ENCODE measurements around the gene CXorf49.
"Not testable (repeated sequence)": the region's sequence is repeated elsewhere in the genome, so short reads cannot be mapped to it uniquely, and the experiment has no call there.

Gene CXorf49

DNA sequence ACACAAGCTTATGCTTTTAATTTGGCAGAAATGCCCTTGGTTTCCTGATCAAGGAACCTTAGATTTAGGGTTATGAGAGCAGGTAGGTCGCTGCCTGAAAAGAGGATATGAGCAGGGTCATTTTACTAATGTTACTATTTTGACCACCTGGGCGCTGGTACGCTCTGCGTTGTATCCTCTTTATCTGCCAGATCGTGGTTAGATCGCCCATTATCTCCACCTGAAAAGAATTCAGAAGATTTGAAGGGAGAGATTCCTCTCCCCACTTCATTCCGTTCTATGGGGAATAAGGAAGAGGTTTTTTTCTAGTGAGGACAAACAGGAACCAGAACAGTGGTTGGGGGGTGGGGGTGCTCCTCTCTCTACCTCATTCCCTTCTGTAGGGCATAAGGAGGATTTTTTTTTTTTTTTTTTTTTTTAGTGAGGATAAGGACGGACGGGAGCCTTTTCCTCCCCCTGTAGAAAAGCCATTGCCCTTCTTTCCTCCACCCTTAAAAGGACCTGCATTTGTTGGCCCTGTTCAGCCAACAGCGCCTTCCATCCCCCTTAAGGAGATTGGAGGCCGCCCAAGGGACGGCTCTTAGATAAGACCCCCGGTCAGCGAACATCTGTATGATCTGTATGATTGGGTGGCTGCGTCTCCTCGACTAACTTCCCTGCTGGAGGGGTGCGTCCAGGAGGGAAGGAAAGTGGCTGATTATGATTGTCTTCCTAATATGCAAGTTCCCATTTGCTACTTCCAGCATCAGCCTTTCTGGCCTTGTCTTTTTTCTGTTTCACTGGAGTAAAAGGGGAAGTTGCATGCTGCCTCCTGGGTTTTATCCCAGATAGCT lies 20.4 kb downstream of the CXorf49 start:
- peak; percentile 61 to 78 for ATAC-seq (replicated peaks)

DNA sequence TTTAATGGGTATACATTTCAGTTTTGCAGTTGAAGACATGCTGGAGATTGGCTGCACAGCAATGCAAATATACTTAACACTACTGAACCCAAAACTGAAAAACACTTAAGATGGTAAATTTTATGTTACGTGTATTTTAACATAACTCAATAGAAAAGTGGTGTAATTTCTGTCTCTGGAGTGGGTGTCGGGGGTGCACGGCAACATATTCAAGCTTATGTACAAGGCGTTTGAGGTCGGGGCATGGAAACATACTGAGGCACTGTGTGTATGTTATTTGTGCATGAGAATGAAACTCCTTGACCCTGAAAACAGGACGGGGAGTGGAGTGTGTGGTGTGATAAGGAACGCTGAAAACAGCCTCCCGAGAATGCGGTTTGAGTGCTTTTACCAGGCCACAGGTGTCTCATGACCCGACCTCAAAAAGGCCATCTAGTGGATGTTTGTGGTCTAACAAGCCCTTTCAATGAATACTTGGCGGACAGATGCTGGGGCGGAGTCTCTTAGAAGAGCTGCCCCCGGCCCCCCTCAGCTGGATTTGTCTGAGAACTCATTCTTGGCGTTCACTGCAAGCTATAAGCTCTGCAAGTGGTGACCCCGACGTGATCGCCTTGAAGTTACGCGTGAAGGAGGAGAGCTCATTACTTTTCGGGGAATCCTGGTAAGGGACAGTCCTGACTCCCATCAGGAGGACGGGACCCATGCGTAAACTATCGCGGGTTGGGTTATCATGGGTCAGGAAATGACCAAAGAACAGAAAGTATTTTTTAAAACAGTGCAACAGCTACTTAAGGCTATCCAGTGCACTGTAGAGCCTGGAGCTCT lies 21.2 kb downstream of the CXorf49 start:
- not testable (repeated sequence) for H3K9me3 Mint-ChIP-seq, H3K36me3 Mint-ChIP-seq, H3K27ac Mint-ChIP-seq, H3K4me1 Mint-ChIP-seq, H3K4me3 Mint-ChIP-seq, DNase-seq, H3K27me3 Mint-ChIP-seq
- ATAC-seq (replicated peaks) = peak; percentile 75 to 76

More for the DNA sequence above, 20.4 kb downstream of the CXorf49 start:
- H3K4me3 Mint-ChIP-seq, H3K36me3 Mint-ChIP-seq, H3K4me1 Mint-ChIP-seq, H3K27me3 Mint-ChIP-seq, H3K27ac Mint-ChIP-seq, H3K9me3 Mint-ChIP-seq, DNase-seq: not testable (repeated sequence)

DNA sequence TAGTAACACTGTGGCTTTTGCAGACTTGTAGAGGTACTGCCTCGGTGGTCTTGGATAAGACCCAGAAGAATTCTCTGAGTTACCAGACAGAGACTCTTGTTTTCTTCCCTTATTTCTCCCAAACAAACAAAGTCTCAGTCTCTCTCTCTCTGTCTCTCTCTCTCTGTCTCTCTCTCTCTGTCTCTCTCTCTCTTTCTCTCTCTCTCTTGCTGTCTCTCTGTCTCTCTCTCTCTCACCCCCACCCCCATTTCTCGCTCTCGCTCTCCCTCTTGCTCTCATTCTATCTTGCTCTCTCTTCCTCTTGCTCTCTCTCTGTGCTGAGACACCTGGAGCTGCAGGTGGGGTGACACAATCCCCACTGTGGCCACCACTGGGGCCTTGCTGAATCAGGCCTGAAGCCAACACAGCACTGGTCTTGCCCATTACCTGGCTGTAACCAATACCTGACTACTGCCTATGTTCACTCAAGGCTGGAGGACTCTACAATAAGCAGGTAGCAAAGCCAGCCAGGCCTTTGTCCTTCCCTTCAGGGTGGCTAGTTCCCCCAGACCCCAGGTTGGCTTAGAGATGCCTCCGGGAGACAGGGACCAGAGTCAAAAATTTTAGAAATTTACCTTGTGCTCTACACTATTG lies 38.4 kb downstream of the CXorf49 start:
- H3K27me3 Mint-ChIP-seq = no peaks in the 10 kb centered on the region
- H3K4me3 Mint-ChIP-seq = no peak overlapping the region
- ATAC-seq (replicated peaks) (no peak), DNase-seq (no peak)
- H3K4me1 Mint-ChIP-seq = no peaks in the 10 kb centered on the region
- H3K9me3 Mint-ChIP-seq = no peaks in the 10 kb centered on the region
- H3K27ac Mint-ChIP-seq = no peak overlapping the region
- H3K36me3 Mint-ChIP-seq = no peaks in the 10 kb centered on the region

DNA sequence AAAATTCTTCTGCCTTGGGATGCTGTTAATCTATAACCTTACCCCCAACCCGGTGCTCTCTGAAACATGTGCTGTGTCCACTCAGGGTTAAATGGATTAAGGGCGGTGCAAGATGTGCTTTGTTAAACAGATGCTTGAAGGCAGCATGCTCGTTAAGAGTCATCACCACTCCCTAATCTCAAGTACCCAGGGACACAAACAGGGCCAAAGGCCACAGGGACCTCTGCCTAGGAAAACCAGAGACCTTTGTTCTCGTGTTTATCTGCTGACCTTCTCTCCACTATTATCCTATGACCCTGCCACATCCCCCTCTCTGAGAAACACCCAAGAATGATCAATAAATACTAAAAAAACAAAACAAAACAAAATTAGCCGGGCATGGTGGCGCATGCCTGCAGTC lies 40.9 kb downstream of the CXorf49 start:
- H3K36me3 Mint-ChIP-seq; DNase-seq; H3K4me3 Mint-ChIP-seq; H3K27me3 Mint-ChIP-seq; H3K9me3 Mint-ChIP-seq; ATAC-seq (replicated peaks); H3K27ac Mint-ChIP-seq; H3K4me1 Mint-ChIP-seq: not testable (repeated sequence)

DNA sequence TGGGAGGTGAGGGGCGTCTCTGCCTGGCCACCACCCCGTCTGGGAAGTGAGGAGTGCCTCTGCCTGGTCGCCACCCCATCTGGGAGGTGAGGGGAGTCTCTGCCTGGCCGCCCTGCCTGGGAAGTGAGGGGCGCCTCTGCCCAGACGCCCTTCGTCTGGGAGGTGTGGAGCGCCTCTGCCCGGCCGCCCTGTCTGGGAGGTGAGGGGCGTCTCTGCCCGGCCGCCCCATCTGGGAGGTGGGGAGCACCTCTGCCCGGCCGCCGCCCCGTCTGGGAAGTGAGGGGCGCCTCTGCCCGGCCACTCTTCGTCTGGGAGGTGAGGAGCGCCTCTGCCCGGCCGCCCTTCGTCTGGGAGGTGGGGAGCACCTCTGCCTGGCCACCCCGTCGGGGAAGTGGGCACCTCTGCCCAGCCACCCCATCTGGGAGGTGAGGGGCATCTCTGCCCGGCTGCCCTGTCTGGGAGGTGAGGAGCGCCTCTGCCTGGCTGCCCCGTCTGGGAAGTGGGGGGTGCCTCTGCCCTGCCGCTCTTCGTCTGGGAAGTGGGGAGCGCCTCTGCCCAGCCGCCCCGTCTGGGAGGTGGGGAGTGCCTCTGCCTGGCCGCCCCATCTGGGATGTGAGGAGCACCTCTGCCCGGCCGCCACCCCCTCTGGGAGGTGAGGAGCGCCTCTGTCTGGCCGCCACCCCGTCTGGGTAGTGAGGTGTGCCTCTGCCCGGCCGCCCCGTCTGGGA lies 41.9 kb downstream of the CXorf49 start:
- H3K4me1 Mint-ChIP-seq; H3K27me3 Mint-ChIP-seq; DNase-seq; ATAC-seq (replicated peaks); H3K27ac Mint-ChIP-seq; H3K9me3 Mint-ChIP-seq; H3K36me3 Mint-ChIP-seq; H3K4me3 Mint-ChIP-seq: not testable (repeated sequence)

DNA sequence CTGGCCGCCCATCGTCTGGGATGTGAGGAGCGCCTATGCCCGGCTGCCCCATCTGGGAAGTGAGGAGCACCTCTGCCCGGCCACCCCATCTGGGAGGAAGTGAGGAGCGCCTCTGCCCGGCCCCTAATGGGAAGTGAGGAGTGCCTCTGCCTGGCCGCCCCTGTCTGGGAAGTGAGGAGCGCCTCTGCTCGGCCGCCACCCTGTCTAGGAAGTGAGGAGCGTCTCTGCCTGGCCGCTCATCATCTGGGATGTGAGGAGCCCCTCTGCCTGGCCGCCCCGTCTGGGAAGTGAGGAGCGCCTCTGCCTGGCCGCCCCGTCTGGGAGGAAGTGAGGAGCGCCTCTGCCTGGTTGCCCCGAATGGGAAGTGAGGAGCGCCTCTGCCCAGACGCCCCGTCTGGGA lies 42.4 kb downstream of the CXorf49 start:
- not testable (repeated sequence) for ATAC-seq (replicated peaks); H3K27ac Mint-ChIP-seq; DNase-seq; H3K4me3 Mint-ChIP-seq; H3K9me3 Mint-ChIP-seq; H3K36me3 Mint-ChIP-seq; H3K27me3 Mint-ChIP-seq
- H3K4me1 Mint-ChIP-seq = peaks cover 6 to 15% of the 10 kb centered on the region in 2 donors

DNA sequence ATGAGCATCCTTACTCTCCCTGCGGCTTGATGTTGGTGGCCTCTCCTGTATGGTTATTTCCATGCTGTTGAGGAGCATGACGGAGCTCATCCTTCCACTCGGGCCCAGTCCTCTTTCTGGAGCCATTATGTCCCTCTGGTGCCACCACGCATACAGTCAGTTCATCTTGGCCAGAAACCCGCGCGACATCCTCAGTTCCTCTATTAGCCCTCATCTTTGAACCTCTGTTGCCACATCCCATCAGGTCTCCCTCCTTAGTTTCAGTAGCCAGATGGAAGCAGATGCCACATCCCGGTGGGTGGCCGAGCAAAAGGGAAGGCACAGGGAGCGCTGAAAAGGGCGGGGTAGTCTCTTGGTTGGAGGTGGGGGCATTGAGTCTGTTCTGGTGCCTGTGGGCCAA lies 46.1 kb downstream of the CXorf49 start:
- no peak for DNase-seq
- peaks cover 9 to 10% of the 10 kb centered on the region in 2 donors for H3K27me3 Mint-ChIP-seq
- H3K4me1 Mint-ChIP-seq = peaks cover 13 to 21% of the 10 kb centered on the region in 2 donors
- H3K9me3 Mint-ChIP-seq = no peaks in the 10 kb centered on the region
- no peak for ATAC-seq (replicated peaks)
- H3K27ac Mint-ChIP-seq = no peak overlapping the region
- H3K4me3 Mint-ChIP-seq = no peak overlapping the region
- no peaks in the 10 kb centered on the region for H3K36me3 Mint-ChIP-seq

DNA sequence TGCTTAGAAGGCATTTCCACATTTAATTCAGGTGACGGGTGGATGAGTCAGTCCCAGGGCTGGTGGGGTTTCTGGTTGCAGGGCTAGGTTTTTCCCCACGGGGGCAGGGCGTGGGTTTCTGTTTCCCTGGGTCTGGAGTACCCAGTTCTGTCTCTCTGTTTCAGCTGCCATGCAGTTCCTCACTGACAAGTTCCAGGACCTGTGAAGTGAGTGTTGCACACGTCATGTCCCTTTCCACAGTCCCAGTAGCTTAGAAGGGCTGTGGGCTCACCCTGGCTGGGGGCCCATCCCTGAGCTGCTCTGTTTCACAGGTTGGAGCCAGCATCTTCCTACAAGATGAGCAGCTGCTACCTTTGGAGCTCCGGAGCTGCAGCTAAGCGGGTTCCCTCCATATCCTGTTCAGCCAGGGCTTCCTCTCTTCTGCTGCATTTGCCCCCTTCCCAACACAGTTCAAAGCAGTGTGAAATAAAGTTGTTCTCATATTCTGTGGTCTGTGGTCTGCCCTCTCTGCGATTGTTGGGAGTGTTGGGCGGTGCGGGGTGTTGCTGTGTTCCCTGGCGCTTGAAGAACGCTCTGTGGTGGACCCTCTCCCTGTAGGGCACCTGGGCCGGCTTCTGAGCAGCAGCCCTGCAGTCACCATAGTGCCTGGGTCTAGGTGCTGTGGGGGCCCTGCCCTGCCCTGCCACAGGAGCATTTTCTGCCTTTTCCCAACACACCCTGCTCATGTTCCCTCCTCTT lies 46.9 kb downstream of the CXorf49 start:
- no peaks in the 10 kb centered on the region for H3K9me3 Mint-ChIP-seq
- no peaks in the 10 kb centered on the region for H3K36me3 Mint-ChIP-seq
- peaks cover 13 to 21% of the 10 kb centered on the region in 2 donors for H3K4me1 Mint-ChIP-seq
- ATAC-seq (replicated peaks) = peak; percentile 67 to 76
- H3K27me3 Mint-ChIP-seq = peaks cover 9 to 10% of the 10 kb centered on the region in 2 donors
- no peak overlapping the region for H3K27ac Mint-ChIP-seq
- no peak overlapping the region for H3K4me3 Mint-ChIP-seq
- DNase-seq = peak; percentile 52

DNA sequence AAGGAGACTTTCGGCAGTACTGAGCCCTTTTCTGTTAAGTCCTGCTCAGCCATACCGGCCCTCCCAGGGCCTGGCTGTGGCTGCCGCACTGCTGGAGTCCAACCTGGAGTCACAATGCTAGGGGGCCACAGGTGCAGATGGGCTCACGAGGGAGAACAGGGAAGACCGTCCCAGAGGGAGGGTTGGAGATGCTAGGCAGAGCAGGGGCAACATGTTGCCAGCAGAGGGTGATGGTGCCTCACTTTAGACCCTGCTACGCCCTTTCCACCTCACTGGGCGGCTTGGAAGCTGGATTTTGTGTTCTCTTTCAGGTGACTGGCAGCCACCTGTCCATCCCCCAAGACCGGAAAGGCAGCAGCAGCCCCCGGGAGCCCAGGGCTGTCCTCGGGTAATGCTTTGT lies 48.1 kb downstream of the CXorf49 start:
- not testable (repeated sequence) for H3K4me3 Mint-ChIP-seq, H3K36me3 Mint-ChIP-seq, H3K27me3 Mint-ChIP-seq, H3K9me3 Mint-ChIP-seq, DNase-seq, H3K27ac Mint-ChIP-seq
- peak; percentile 53 to 61 for ATAC-seq (replicated peaks)
- peaks cover 13 to 21% of the 10 kb centered on the region in 2 donors for H3K4me1 Mint-ChIP-seq

DNA sequence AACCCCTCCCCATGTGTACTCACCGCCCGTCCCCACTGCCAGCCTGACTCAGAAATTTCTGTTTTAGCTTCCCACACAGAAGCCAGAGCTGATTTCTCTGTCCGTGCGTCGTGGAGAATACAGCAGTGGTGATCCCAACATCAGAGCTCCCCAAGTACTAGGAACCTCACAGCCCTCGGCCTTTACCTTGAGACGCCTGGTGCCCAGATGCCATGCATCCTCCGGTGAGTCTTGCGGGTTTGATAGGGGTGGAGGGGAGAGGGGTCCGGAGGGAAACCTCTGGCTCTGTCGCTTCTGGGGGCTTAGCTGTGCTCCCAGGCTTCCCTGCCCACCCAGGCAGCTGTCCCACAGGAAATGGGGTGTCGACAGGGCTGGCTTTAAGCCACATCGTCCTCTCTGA lies 48.6 kb downstream of the CXorf49 start:
- H3K4me1 Mint-ChIP-seq = peaks cover 13 to 21% of the 10 kb centered on the region in 2 donors
- no peak overlapping the region for H3K27ac Mint-ChIP-seq
- no peaks in the 10 kb centered on the region for H3K36me3 Mint-ChIP-seq
- no peak for ATAC-seq (replicated peaks)
- no peaks in the 10 kb centered on the region for H3K9me3 Mint-ChIP-seq
- DNase-seq = no peak
- H3K4me3 Mint-ChIP-seq = no peak overlapping the region
- H3K27me3 Mint-ChIP-seq = peaks cover 9 to 10% of the 10 kb centered on the region in 2 donors

DNA sequence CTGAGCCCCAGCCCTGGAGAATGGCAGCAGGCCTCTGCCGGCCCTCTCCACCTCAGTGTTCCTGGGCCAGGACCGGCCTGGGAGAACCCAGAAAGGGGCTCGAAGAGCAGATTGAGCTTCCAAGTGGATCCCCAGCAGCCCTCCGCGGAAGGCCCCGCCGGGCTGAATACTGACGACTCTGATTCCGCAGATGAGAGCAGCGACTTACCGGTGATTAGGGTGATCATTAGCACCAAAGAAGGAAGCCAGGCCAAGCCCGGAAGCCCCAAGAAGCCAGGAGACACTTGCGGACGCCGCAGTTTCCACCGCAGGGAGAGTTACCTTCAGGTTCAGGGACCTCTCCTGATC lies 49.9 kb downstream of the CXorf49 start:
- H3K27me3 Mint-ChIP-seq = peaks cover 9 to 10% of the 10 kb centered on the region in 2 donors
- H3K27ac Mint-ChIP-seq = no peak overlapping the region
- no peak overlapping the region for H3K4me3 Mint-ChIP-seq
- DNase-seq (no peak), ATAC-seq (replicated peaks) (no peak)
- peaks cover 20 to 31% of the 10 kb centered on the region in 2 donors for H3K4me1 Mint-ChIP-seq
- H3K9me3 Mint-ChIP-seq = no peaks in the 10 kb centered on the region
- H3K36me3 Mint-ChIP-seq = no peaks in the 10 kb centered on the region

DNA sequence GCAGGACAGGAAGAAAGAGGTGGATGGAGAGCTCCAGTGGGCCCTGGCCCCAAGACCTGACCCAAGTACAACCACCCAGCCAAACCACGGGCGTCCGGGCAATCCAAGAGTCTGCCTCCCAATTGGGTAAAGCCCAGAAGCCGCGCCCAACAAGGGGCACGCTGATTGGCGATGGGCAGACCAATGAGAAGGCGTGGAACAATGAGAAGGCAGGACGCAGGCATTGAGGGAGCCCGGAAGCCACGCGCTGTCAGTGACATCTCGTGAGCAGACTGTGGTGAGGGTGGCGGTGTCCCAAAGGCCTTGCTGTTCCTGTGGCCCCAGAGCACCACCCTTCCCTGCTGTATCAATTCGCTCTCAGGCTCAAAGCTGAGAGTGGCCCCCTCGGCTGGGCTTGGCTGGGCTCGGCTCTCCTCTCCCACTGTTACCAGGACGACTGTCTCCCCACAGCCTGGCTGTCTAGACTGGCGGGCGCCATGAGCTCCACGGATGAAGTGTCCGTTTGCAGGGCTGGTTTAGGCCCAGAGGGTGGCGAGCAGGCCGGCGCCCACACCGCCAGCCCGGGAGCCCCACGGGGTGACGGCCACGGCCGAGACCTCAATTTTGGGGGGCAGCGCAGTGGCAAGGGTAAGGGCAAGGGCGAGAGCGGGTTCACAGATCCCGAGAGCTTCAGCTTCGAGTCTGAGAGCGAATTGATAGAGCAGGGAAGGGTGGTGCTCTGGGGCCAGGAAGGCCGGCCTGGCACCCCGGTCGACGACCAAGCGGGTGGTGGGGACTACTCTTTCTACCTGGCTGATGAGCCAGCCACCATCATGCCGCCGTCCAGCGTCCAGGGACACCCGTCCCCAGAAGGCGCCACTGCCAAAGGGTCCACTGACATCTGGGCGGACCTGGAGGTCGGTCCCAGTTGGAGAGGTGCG lies 50.5 kb downstream of the CXorf49 start, which contains the start of gene LOC101059915:
Gene LOC101059915 (plus strand): TSS at position 219 of the 920 bp plus-strand sequence.
- DNase-seq = no peak
- Mint-ChIP-seq H3K36me3 (no peaks in the 10 kb centered on the region), H3K27me3 (peaks cover 8 to 9% of the 10 kb centered on the region in 2 donors), H3K27ac (no peak within 1 kb of the TSS), H3K9me3 (no peaks in the 10 kb centered on the region), H3K4me1 (peaks cover 23 to 37% of the 10 kb centered on the region in 2 donors), H3K4me3 (no peak within 1 kb of the TSS)
- no peak for ATAC-seq (replicated peaks)
